Esophagus (tissue), 2 donors: ENCODE measurements around the gene FSIP1. TPM values are rescaled to one million over a fixed set of nuclear protein-coding genes. Genes with fewer than 3 reads are reported as not detected.

Source experiments
- H3K27ac ChIP-seq, 2 donors: one replicate each; pipeline ENCODE4 v1.5.1; 2013; ENCODE audit warnings: low read depth in 2 of 2, mild to moderate bottlenecking in 2 of 2, inconsistent platforms in 1 of 2, low read length in 1 of 2, moderate library complexity in 1 of 2
- H3K27me3 ChIP-seq, 2 donors: one replicate each; pipeline ENCODE4 v1.6.1; 2013; ENCODE audit warnings: low read length in 2 of 2, control low read depth in 1 of 2, mild to moderate bottlenecking in 1 of 2; ENCODE audit not compliant: insufficient read depth in 2 of 2, control insufficient read depth in 1 of 2
- H3K36me3 ChIP-seq, 2 donors: one replicate each; pipeline ENCODE4 v1.6.1; 2013; ENCODE audit warnings: low read length in 1 of 2; ENCODE audit not compliant: control insufficient read depth in 2 of 2, insufficient read depth in 2 of 2
- H3K4me1 ChIP-seq, 2 donors: one replicate each; pipeline ENCODE4 v1.6.1; 2013; ENCODE audit warnings: low read length in 1 of 2; ENCODE audit not compliant: control insufficient read depth in 2 of 2, insufficient read depth in 2 of 2
- H3K4me3 ChIP-seq, 2 donors: one replicate each; pipeline ENCODE4 v1.5.1; 2013; ENCODE audit warnings: low read length in 2 of 2, mild to moderate bottlenecking in 2 of 2, low read depth in 1 of 2, moderate library complexity in 1 of 2
- H3K9me3 ChIP-seq, 2 donors: one replicate each; pipeline ENCODE4 v1.6.1; 2013; ENCODE audit warnings: mild to moderate bottlenecking in 2 of 2, low read depth in 1 of 2, low read length in 1 of 2, moderate library complexity in 1 of 2; ENCODE audit not compliant: control insufficient read depth in 2 of 2, insufficient read depth in 1 of 2
- WGBS, 2 donors: extraction: QIAGEN DNeasy Blood & Tissue Kit; methylation state at CpG; one replicate each; pipeline ENCODE4 v1.1.7; 2013; 5-methylcytosine and 5-hydroxymethylcytosine counted together
- polyA plus RNA-seq, 2 donors: library from polyadenylated mRNA; stranded (reverse); fragments of 200-250 nt; gene quantifications; one replicate each; pipeline ENCODE4 v1.2.3, GENCODE V29; 2013
- donor health status: healthy with polysubstance abuse.
- donor health status: Bipolar disorder and iron deficiency.

Gene FSIP1
- polyA plus RNA-seq, 2 donors: 0.21 to 0.29 TPM

GRCh38 chr15:39746714-39747276 lies 35.8 kb downstream of the FSIP1 start:
- no peak overlapping the region for H3K4me3 ChIP-seq
- H3K27ac ChIP-seq: no peak overlapping the region
- no peaks in the 10 kb centered on the region for H3K9me3 ChIP-seq
- 71 to 74% methylated on average over 1 of the region's 1 CpG for WGBS, 2 donors
- no peaks in the 10 kb centered on the region for H3K4me1 ChIP-seq
- no peaks in the 10 kb centered on the region for H3K36me3 ChIP-seq
- no peaks in the 10 kb centered on the region for H3K27me3 ChIP-seq

GRCh38 chr15:39746176-39746575 lies 36.5 kb downstream of the FSIP1 start:
- Histone ChIP-seq H3K36me3 (no peaks in the 10 kb centered on the region), H3K27me3 (no peaks in the 10 kb centered on the region), H3K4me3 (no peak overlapping the region), H3K9me3 (no peaks in the 10 kb centered on the region), H3K4me1 (no peaks in the 10 kb centered on the region), H3K27ac (no peak overlapping the region)
- WGBS, 2 donors: 92 to 96% methylated on average over 2 of the region's 2 CpGs

GRCh38 chr15:39745415-39745814 lies 37.2 kb downstream of the FSIP1 start:
- Histone ChIP-seq H3K27me3 (no peaks in the 10 kb centered on the region), H3K27ac (no peak overlapping the region), H3K36me3 (no peaks in the 10 kb centered on the region), H3K4me1 (no peaks in the 10 kb centered on the region), H3K4me3 (no peak overlapping the region), H3K9me3 (no peaks in the 10 kb centered on the region)
- 52 to 70% methylated on average over 2 of the region's 2 CpGs for WGBS, 2 donors

GRCh38 chr15:39744334-39745103 lies 38.1 kb downstream of the FSIP1 start:
- no peaks in the 10 kb centered on the region for H3K27me3 ChIP-seq
- H3K36me3 ChIP-seq: no peaks in the 10 kb centered on the region
- H3K27ac ChIP-seq: no peak overlapping the region
- no peaks in the 10 kb centered on the region for H3K4me1 ChIP-seq
- 88 to 94% methylated on average over 7 of the region's 7 CpGs for whole genome bisulfite sequencing, 2 donors
- H3K9me3 ChIP-seq: no peaks in the 10 kb centered on the region
- no peak overlapping the region for H3K4me3 ChIP-seq

- Histone ChIP-seq H3K27me3 (no peaks in the 10 kb centered on the region), H3K36me3 (no peaks in the 10 kb centered on the region), H3K4me3 (no peak overlapping the region), H3K4me1 (no peaks in the 10 kb centered on the region), H3K27ac (no peak overlapping the region), H3K9me3 (no peaks in the 10 kb centered on the region)
- 47 to 70% methylated on average over 2 of the region's 2 CpGs for WGBS, 2 donors
These were observed 39.0 kb downstream of the FSIP1 start for GRCh38 chr15:39743611-39744010.

- Histone ChIP-seq H3K4me1 (no peaks in the 10 kb centered on the region), H3K9me3 (no peaks in the 10 kb centered on the region), H3K4me3 (no peak overlapping the region), H3K27ac (no peak overlapping the region), H3K36me3 (no peaks in the 10 kb centered on the region), H3K27me3 (no peaks in the 10 kb centered on the region)
These were observed 41.4 kb downstream of the FSIP1 start for GRCh38 chr15:39741258-39741657.

GRCh38 chr15:39738998-39739397 lies 43.6 kb downstream of the FSIP1 start:
- Histone ChIP-seq H3K4me3 (no peak overlapping the region), H3K36me3 (no peaks in the 10 kb centered on the region), H3K27ac (no peak overlapping the region), H3K9me3 (no peaks in the 10 kb centered on the region), H3K27me3 (no peaks in the 10 kb centered on the region), H3K4me1 (no peaks in the 10 kb centered on the region)
- 91% methylated on average over 3 of the region's 3 CpGs for WGBS, 2 donors

- H3K9me3 ChIP-seq: no peaks in the 10 kb centered on the region
- no peak overlapping the region for H3K27ac ChIP-seq
- 59 to 68% methylated on average over 4 of the region's 4 CpGs for WGBS, 2 donors
- H3K27me3 ChIP-seq: no peaks in the 10 kb centered on the region
- H3K4me3 ChIP-seq: no peak overlapping the region
- no peaks in the 10 kb centered on the region for H3K36me3 ChIP-seq
- H3K4me1 ChIP-seq: no peaks in the 10 kb centered on the region
These were observed 45.5 kb downstream of the FSIP1 start for GRCh38 chr15:39737196-39737550.

GRCh38 chr15:39736412-39737195 lies 46.0 kb downstream of the FSIP1 start:
- H3K27ac ChIP-seq: no peak overlapping the region

More at GRCh38 chr15:39736412-39737195, 46.0 kb downstream of the FSIP1 start:
- no peaks in the 10 kb centered on the region for H3K27me3 ChIP-seq
- H3K9me3 ChIP-seq: no peaks in the 10 kb centered on the region
- WGBS, 2 donors: 74 to 85% methylated on average over 6 of the region's 6 CpGs
- H3K36me3 ChIP-seq: no peaks in the 10 kb centered on the region
- no peak overlapping the region for H3K4me3 ChIP-seq
- H3K4me1 ChIP-seq: no peaks in the 10 kb centered on the region
